Gastrocnemius medialis (tissue), 4 donors: ENCODE results near the gene OCA2.

Source experiments
- CTCF ChIP-seq, 5 experiments: fragments of 450-650 bp in 3 of 5; fragments of 200-600 bp in 2 of 5; sonication (generic) in 2 of 5; IDR thresholded peaks in 4 of 5; conservative IDR thresholded peaks in 1 of 5; 1 replicate in 4 of 5; 2 replicates in 1 of 5; pipeline ENCODE4 v1.5.1; 2016 to 2019; ENCODE audit warnings: antibody characterized with exemption in 5 of 5, mild to moderate bottlenecking in 3 of 5, moderate library complexity in 3 of 5
- POLR2A ChIP-seq, 2 donors: fragments of 450-650 bp; IDR thresholded peaks; one replicate each; pipeline ENCODE4 v1.6.1; 2017; ENCODE audit warnings: antibody characterized with exemption in 2 of 2, mild to moderate bottlenecking in 2 of 2, moderate library complexity in 2 of 2

GRCh38 chr15:28107111-28107903 is 8.2 kb upstream of the OCA2 start:
- no peak for TF ChIP-seq CTCF (IDR thresholded peaks at IDR 0.05 in 4 of 5, conservative IDR thresholded peaks at IDR 0.05 in 1 of 5)
- TF ChIP-seq POLR2A (IDR thresholded peaks at IDR 0.05): no peak
